ENCODE data around the gene TEX264. TPM values are rescaled to one million over a fixed set of nuclear protein-coding genes. Genes with fewer than 3 reads are reported as not detected.

Gene TEX264
- total and polyA plus RNA-seq, 10 donors = 29.8 to 73.1 (median 53.9) TPM

GRCh38 chr3:51673802-51674654, 3.0 kb downstream of the TEX264 start:
- no peak for TF ChIP-seq POLR2A (IDR thresholded peaks at IDR 0.05)
- no peak for TF ChIP-seq CTCF (IDR thresholded peaks at IDR 0.05 in 8 of 11, conservative IDR thresholded peaks at IDR 0.05 in 3 of 11)
- no peak for TF ChIP-seq POLR2AphosphoS5 (IDR thresholded peaks at IDR 0.05)
- Histone ChIP-seq H3K36me3 (peaks cover 0 to 51% (median 3%) of the 10 kb centered on the region in 6 donors), H3K27ac (peak overlapping the region in 3 of 8 donors; percentile 1 to 98 (median 41)), H3K4me3 (no peak overlapping the region), H3K4me1 (peaks cover 35 to 96% (median 75%) of the 10 kb centered on the region in 6 donors), H3K9me3 (no peaks in the 10 kb centered on the region), H3K27me3 (replicated peaks in 1 of 7) (no peaks in the 10 kb centered on the region)
- DNase-seq = peak; percentile 69
- WGBS, 5 donors = 90 to 93% (median 92%) methylated on average over 10 to 14 of the region's 14 CpGs
- intact Hi-C loops (cut with DNase I; ENCODE audit: low total_unique reads) = loop anchor here (10.0 kb wide), 1 partner anchor 289 kb away; the partner anchor contains the start of gene MANF

GRCh38 chr3:51675201-51675611, 4.2 kb downstream of the TEX264 start:
- intact Hi-C loops (cut with DNase I; ENCODE audit: low total_unique reads) = loop anchor here (10.0 kb wide), 1 partner anchor 290 kb away; the partner anchor contains the start of gene MANF
- H3K4me1 ChIP-seq = peaks cover 33 to 96% (median 74%) of the 10 kb centered on the region in 6 donors
- no peak for DNase-seq
- WGBS, 5 donors = 54 to 87% (median 82%) methylated on average over 2 of the region's 2 CpGs
- peaks cover 0 to 60% (median 3%) of the 10 kb centered on the region in 6 donors for H3K36me3 ChIP-seq
- H3K9me3 ChIP-seq = no peaks in the 10 kb centered on the region
- TF ChIP-seq POLR2AphosphoS5 (IDR thresholded peaks at IDR 0.05) = no peak
- TF ChIP-seq CTCF (IDR thresholded peaks at IDR 0.05 in 8 of 11, conservative IDR thresholded peaks at IDR 0.05 in 3 of 11) = no peak
- TF ChIP-seq POLR2A (IDR thresholded peaks at IDR 0.05) = no peak
- H3K27ac ChIP-seq = peak overlapping the region in 1 of 8 donors; percentile 1
- no peak overlapping the region for H3K4me3 ChIP-seq
- no peaks in the 10 kb centered on the region for H3K27me3 ChIP-seq (replicated peaks in 1 of 7)

- WGBS, 5 donors = 84 to 96% (median 88%) methylated on average over 3 of the region's 3 CpGs
- DNase-seq = peak; percentile 17
- Histone ChIP-seq H3K27ac (peak overlapping the region in 1 of 8 donors; percentile 29), H3K4me1 (peaks cover 37 to 99% (median 77%) of the 10 kb centered on the region in 6 donors), H3K36me3 (peaks cover 0 to 69% (median 3%) of the 10 kb centered on the region in 6 donors), H3K4me3 (no peak overlapping the region), H3K27me3 (replicated peaks in 1 of 7) (no peaks in the 10 kb centered on the region), H3K9me3 (no peaks in the 10 kb centered on the region)
- TF ChIP-seq POLR2A (IDR thresholded peaks at IDR 0.05) = no peak
- TF ChIP-seq POLR2AphosphoS5 (IDR thresholded peaks at IDR 0.05) = no peak
- TF ChIP-seq CTCF (IDR thresholded peaks at IDR 0.05 in 8 of 11, conservative IDR thresholded peaks at IDR 0.05 in 3 of 11) = no peak
- intact Hi-C loops (cut with DNase I; ENCODE audit: low total_unique reads) = loop anchor here (10.0 kb wide), 1 partner anchor 291 kb away; the partner anchor contains the start of gene MANF
These were observed 5.1 kb downstream of the TEX264 start for GRCh38 chr3:51676102-51676640.
